ENCODE measurements around the gene SOSTDC1.
"Not testable (repeated sequence)": the region's sequence is repeated elsewhere in the genome, so short reads cannot be mapped to it uniquely, and the experiment has no call there.

SOSTDC1 gene, protein sequence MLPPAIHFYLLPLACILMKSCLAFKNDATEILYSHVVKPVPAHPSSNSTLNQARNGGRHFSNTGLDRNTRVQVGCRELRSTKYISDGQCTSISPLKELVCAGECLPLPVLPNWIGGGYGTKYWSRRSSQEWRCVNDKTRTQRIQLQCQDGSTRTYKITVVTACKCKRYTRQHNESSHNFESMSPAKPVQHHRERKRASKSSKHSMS

DNA sequence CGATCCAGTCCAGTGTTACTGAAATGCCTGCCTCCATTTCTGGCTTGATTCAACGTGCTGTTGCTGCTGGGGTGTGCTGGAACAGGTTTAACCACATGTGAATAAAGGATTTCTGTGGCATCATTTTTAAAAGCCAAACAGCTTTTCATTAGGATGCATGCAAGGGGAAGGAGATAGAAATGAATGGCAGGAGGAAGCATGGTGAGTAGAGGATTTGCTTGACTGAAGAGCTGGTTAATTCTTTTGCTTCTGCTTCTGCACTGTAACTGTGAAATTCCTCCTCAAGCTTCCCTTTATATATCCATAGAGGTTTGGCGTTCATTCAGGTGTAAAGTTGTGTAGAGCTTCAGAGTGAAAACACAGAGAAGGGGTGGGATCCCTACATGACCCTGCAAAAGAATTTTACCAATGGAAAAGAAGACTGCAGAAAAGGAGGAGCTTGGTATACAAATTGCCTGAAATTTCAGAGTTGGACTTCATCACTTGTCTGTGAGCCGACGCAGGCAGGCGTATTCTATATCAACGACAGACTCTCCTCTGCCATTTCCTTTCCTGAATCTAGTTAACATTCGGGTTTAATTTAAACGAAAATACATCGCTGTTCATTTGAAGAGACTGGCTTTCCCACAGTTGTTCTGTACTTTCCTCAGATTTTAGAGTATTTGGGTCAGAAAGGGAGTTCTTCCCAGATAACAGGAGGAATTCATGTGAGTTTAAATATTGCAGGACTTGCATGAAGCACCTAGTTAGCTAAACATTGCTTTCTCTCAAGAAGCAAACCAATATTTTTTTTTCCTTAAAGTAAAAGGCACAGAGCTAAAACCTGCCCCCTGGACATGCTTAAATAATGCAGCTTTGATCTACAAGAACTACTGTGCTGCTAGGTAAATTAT is at the start of gene SOSTDC1:
Gene SOSTDC1, minus strand, starts transcription at position 270 of the 893 bp plus-strand sequence. Its CDS starts 70 bp downstream, at position 200.
- no peak for DNase-seq (ENCODE audit: low read depth)
- H3K4me3 ChIP-seq (ENCODE audit: control insufficient read depth, low read depth, low read length) = peak within 1 kb of the TSS; percentile 4; the same call in 1 of the 2 replicates
- TF ChIP-seq, protein P1, sequence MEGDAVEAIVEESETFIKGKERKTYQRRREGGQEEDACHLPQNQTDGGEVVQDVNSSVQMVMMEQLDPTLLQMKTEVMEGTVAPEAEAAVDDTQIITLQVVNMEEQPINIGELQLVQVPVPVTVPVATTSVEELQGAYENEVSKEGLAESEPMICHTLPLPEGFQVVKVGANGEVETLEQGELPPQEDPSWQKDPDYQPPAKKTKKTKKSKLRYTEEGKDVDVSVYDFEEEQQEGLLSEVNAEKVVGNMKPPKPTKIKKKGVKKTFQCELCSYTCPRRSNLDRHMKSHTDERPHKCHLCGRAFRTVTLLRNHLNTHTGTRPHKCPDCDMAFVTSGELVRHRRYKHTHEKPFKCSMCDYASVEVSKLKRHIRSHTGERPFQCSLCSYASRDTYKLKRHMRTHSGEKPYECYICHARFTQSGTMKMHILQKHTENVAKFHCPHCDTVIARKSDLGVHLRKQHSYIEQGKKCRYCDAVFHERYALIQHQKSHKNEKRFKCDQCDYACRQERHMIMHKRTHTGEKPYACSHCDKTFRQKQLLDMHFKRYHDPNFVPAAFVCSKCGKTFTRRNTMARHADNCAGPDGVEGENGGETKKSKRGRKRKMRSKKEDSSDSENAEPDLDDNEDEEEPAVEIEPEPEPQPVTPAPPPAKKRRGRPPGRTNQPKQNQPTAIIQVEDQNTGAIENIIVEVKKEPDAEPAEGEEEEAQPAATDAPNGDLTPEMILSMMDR (IDR thresholded peaks at IDR 0.05; ENCODE audit: control insufficient read depth, insufficient read depth, low read depth, low read length, missing control alignments) = no peak

DNA sequence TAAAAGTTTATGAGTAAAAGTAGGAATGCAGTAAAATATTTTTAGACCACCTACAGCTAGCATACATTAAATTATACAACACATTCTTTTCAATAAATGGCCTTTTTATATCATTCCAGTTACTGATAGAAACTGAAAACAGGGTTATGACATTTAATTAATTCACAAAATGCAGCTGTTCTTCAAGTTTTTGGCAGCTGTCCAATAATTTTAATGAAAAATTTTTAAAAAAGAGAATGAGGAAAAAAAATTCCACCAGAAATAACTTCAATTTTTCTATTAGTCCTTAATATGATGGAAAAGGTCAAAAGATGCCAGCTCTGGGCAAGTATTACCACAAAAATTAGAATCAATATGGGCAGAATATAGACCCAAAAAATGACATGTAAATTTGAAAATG is 49.2 kb upstream of the SOSTDC1 start:
- DNase-seq (ENCODE audit: low read depth) = no peak
- TF ChIP-seq, protein P1 (IDR thresholded peaks at IDR 0.05; ENCODE audit: control insufficient read depth, insufficient read depth, low read depth, low read length, missing control alignments) = no peak

DNA sequence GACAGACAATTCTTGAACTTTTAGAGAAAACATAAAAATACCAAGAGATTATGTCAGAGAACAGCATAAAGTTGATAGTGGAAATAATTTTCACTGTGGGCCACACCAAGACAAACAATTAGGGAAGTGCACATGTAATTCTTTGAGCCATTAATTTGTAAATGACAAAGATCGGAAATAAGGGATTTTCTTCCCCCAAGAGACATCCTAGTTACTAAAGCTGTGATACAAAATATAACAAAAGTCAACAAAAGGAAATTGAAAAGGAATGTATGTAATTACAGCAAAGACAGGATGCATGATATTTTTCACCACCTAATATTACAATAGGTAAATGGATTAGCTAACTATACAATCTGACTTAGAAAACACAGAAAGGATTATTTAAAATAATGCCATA is 48.7 kb upstream of the SOSTDC1 start:
- DNase-seq (ENCODE audit: low read depth) = no peak
- TF ChIP-seq, protein P1 (IDR thresholded peaks at IDR 0.05; ENCODE audit: control insufficient read depth, insufficient read depth, low read depth, low read length, missing control alignments) = no peak

More for the DNA sequence above, 49.2 kb upstream of the SOSTDC1 start:
- H3K4me3 ChIP-seq (ENCODE audit: control insufficient read depth, low read depth, low read length) = no peak overlapping the region

DNA sequence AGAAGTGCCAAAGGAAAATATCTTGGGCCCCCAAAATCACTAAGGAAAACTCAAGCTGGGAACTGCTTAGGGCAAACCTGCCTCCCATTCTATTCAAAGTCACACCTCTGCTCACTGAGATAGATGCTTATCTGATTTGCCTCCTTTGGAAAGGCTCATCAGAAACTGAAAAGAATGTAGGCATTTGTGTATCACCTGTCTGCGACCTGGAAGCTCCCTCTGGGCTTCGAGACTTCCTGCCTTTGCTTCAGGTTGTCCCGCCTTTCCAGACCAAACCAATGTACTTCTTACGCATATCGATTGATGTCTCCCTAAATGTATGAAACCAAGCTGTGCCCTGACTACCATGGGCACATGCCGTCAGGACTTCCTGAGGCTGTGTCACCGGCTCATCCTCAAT is 46.6 kb upstream of the SOSTDC1 start:
- DNase-seq (ENCODE audit: low read depth) = no peak
- H3K4me3 ChIP-seq (ENCODE audit: control insufficient read depth, low read depth, low read length) = no peak overlapping the region
- TF ChIP-seq, protein P1 (IDR thresholded peaks at IDR 0.05; ENCODE audit: control insufficient read depth, insufficient read depth, low read depth, low read length, missing control alignments) = no peak

More for the DNA sequence above, 48.7 kb upstream of the SOSTDC1 start:
- H3K4me3 ChIP-seq (ENCODE audit: control insufficient read depth, low read depth, low read length) = no peak overlapping the region

DNA sequence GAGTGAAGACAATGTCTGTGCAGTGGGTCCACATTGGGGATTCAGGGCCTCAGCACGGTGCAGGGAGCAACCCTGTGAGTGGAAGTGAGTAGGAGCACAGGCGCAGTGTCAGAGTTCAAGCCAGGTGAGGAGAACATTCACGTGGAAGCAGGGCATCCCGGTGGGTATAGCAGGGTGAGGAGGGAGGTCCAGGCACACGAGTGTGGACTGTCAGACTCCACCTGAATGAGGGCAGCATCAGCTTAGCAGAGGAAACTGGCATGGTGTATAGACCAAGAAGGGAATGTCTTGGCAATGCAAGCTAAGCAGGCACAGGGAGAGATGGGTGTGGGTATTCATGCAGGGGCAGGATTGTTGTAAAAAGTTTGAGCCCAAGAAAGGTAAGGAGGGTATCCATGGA is 45.8 kb upstream of the SOSTDC1 start:
- no peak for DNase-seq (ENCODE audit: low read depth)
- TF ChIP-seq, protein P1 (IDR thresholded peaks at IDR 0.05; ENCODE audit: control insufficient read depth, insufficient read depth, low read depth, low read length, missing control alignments) = no peak
- H3K4me3 ChIP-seq (ENCODE audit: control insufficient read depth, low read depth, low read length) = no peak overlapping the region

DNA sequence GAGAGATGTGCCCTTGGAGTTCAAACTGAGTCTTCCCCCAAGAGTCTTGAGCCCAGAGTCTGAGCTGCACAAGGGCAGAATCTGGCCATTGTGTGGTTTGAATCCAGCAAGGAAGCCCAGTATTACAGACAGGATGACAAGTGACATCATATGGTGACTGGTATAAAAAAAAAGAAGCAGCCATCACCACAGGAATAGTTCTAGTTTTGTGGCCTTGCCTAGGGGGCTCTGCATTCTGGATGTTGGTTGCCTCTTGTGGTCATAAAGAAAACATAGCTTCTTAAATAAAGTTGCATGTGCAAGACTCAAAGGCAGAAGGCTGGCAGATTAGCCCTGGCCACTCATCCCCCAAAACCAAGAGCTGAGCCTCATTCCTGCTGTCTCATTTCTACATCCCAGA is 44.3 kb upstream of the SOSTDC1 start:
- TF ChIP-seq, protein P1 (IDR thresholded peaks at IDR 0.05; ENCODE audit: control insufficient read depth, insufficient read depth, low read depth, low read length, missing control alignments) = no peak
- DNase-seq (ENCODE audit: low read depth) = no peak

DNA sequence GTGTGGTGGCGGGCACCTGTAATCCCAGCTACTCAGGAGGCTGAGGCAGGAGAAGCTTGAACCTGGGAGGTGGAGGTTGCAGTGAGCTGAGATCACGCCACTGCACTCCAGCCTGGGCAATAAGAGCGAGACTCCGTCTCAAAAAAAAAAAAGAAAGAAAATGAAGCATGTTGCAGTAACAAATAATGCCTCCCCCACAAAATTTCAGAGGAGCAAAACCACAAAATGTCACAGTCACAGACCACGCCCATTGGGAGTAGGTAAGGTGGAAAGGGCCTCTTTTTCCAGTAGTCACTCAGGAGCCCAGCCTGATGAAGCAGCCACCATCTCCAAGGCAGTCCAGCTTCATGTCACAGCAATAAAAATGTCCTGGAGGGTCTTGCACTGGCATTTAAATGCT is 40.9 kb upstream of the SOSTDC1 start:
- H3K4me3 ChIP-seq (ENCODE audit: control insufficient read depth, low read depth, low read length); DNase-seq (ENCODE audit: low read depth): not testable (repeated sequence)

More for the DNA sequence above, 44.3 kb upstream of the SOSTDC1 start:
- H3K4me3 ChIP-seq (ENCODE audit: control insufficient read depth, low read depth, low read length) = no peak overlapping the region

All from AG09309 (cell line).